ENCODE results near the gene MINDY4. TPM values are rescaled to one million over a fixed set of nuclear protein-coding genes. Genes with fewer than 3 reads are reported as not detected.

Gene MINDY4
- total and polyA plus RNA-seq, 4 donors, result 7.2 to 13.8 (median 9.1) TPM

- H3K4me3 ChIP-seq (ENCODE audit: low read depth, low read length), result no peak overlapping the region
- H3K27ac ChIP-seq (ENCODE audit: low read depth, low read length), result peak overlapping the region; percentile 45
- peaks cover 25% of the 10 kb centered on the region for H3K36me3 ChIP-seq (ENCODE audit: control insufficient read depth, insufficient read depth, low read length)
- peaks cover 67% of the 10 kb centered on the region for H3K4me1 ChIP-seq (ENCODE audit: control insufficient read depth, insufficient read depth, low read length)
- H3K27me3 ChIP-seq (ENCODE audit: control insufficient read depth, insufficient read depth, low read length), result no peaks in the 10 kb centered on the region
- DNase-seq (ENCODE audit: low read depth in 4 of 6, low spot score in 6 of 6), result peak in 2 of 6 donors; percentile 8 to 45
- H3K9me3 ChIP-seq (ENCODE audit: control insufficient read depth, insufficient read depth, low read length), result no peaks in the 10 kb centered on the region
- WGBS (ENCODE audit: insufficient coverage), result 72% methylated on average over 5 of the region's 6 CpGs
Measured at GRCh38 chr7:30840141-30841024, 69.2 kb downstream of the MINDY4 start.

DNA sequence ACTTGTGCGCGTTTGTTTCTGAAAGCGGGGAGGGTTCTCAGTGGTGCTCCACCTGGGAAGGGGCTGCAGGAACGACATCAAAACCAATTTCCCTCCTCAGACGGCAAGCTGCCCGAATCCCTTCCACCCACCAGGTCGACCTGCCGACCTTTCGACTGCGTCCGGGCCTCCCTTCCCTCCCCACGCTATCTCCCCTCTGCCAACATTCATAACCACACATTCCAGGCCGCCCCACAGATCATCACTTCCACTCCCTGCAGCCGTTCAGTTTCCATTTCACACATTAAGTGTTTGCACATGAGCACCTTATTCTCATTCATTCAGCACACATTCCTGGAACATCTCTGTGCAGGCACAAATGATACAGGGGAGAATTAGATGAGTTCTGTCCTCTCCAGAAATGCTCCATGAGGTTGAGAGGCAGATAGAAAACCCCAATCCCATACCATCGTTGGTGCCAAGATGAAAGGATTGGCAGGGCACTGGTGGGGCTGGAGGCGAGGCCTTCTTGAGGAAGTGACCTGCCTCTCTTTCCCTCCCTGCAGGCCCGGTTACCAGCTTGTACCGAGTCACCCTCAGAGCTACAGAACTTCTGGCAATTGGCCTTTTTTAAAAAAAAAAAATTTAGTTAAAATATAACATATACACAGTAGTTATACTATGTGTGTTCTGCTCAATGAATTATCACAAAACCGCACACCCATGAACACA is 70.0 kb downstream of the MINDY4 start:
- H3K9me3 ChIP-seq (ENCODE audit: control insufficient read depth, insufficient read depth, low read length), result no peaks in the 10 kb centered on the region
- peak in 1 of 6 donors; percentile 36 for DNase-seq (ENCODE audit: low read depth in 4 of 6, low spot score in 6 of 6)
- peak overlapping the region; percentile 45 for H3K27ac ChIP-seq (ENCODE audit: low read depth, low read length)
- WGBS (ENCODE audit: insufficient coverage), result 72% methylated on average over 14 of the region's 19 CpGs
- no peak overlapping the region for H3K4me3 ChIP-seq (ENCODE audit: low read depth, low read length)
- peaks cover 28% of the 10 kb centered on the region for H3K36me3 ChIP-seq (ENCODE audit: control insufficient read depth, insufficient read depth, low read length)
- H3K27me3 ChIP-seq (ENCODE audit: control insufficient read depth, insufficient read depth, low read length), result no peaks in the 10 kb centered on the region
- H3K4me1 ChIP-seq (ENCODE audit: control insufficient read depth, insufficient read depth, low read length), result peaks cover 75% of the 10 kb centered on the region

DNA sequence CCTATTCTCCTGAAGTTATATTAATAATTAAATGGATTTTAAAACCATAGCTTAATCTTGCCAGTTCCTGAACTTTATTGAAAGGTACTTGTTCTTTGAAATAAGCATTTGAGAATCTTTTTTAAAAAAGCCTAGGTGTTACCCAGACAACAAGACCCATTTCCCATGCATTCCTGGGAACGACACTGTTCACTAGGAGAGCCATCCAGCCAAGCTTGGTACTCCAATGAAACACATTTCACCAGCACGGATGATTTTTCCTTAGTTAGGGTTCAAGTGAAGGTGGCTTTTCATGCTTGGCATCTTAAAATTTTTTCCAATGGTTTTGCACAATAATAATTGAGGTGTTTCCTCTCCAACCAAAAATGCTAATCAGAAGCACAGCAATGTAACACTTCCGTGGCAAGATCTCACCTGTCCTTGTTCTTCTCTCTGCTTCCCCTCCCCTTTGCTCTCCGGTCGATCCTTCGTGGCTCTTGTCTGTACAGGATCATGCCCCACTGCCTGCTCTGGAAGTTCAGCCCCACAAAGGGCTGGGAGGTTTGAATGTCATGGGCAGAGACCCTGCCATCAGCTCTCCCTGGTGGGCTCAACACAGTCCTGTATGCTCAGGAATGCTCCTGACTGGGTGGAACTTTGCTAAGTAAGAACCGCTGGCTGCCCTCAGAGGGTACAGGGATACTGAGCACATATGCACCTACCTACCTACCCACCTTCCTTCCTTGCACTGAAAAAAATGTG is 70.8 kb downstream of the MINDY4 start:
- DNase-seq (ENCODE audit: low read depth in 4 of 6, low spot score in 6 of 6), result peak in 2 of 6 donors; percentile 35 to 47
- 100% methylated on average over 1 of the region's 7 CpGs for WGBS (ENCODE audit: insufficient coverage)
- Histone ChIP-seq H3K36me3 (ENCODE audit: control insufficient read depth, insufficient read depth, low read length) (peaks cover 27% of the 10 kb centered on the region), H3K27me3 (ENCODE audit: control insufficient read depth, insufficient read depth, low read length) (no peaks in the 10 kb centered on the region), H3K4me1 (ENCODE audit: control insufficient read depth, insufficient read depth, low read length) (peaks cover 79% of the 10 kb centered on the region), H3K27ac (ENCODE audit: low read depth, low read length) (peak overlapping the region; percentile 45), H3K4me3 (ENCODE audit: low read depth, low read length) (no peak overlapping the region), H3K9me3 (ENCODE audit: control insufficient read depth, insufficient read depth, low read length) (no peaks in the 10 kb centered on the region)

- H3K4me1 ChIP-seq (ENCODE audit: control insufficient read depth, insufficient read depth, low read length), result peaks cover 76% of the 10 kb centered on the region
- peaks cover 20% of the 10 kb centered on the region for H3K36me3 ChIP-seq (ENCODE audit: control insufficient read depth, insufficient read depth, low read length)
- H3K27ac ChIP-seq (ENCODE audit: low read depth, low read length), result peak overlapping the region; percentile 35
- 80% methylated on average over 8 of the region's 8 CpGs for WGBS (ENCODE audit: insufficient coverage)
- no peak overlapping the region for H3K4me3 ChIP-seq (ENCODE audit: low read depth, low read length)
- no peak for DNase-seq (ENCODE audit: low read depth in 4 of 6, low spot score in 6 of 6)
- H3K27me3 ChIP-seq (ENCODE audit: control insufficient read depth, insufficient read depth, low read length), result no peaks in the 10 kb centered on the region
- no peaks in the 10 kb centered on the region for H3K9me3 ChIP-seq (ENCODE audit: control insufficient read depth, insufficient read depth, low read length)
Measured at GRCh38 chr7:30842542-30843451, 71.6 kb downstream of the MINDY4 start.

DNA sequence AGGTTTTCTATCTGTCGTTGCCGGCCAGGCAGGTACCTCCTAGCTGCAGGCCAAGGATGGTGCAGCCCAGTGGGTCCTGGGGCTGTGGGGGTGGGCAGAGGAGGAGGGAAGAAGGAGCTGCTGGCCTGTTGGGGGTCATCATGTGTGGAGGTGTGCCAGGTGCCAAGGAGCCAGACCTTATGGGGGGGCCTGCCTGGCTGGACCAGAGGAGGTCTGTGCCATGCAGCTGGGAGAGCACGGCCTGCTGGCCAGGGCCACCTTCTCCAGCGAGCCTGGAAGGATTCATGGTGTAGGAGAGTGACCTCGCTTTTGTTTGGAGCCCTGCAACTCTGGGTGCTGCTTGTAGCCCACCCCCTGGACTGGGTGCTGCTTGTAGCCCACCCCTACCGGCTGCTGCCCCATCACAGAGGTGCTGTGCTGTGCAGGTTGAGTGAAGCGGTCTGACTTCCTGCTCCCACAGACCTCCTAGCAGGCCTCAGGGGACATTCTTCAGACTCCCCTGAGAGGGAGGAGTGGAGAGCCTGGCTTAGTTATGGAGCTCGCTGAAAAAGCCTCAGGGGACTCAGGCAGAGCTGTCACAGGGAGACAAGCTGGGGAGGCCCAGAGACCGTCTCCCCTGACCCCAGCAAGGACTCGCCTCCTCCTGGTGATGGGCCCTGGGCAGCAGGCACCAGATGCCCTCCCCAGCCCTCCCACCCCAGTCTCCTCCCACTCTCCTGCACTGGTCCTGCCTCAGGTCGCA is 72.7 kb downstream of the MINDY4 start:
- Histone ChIP-seq H3K4me3 (ENCODE audit: low read depth, low read length) (no peak overlapping the region), H3K9me3 (ENCODE audit: control insufficient read depth, insufficient read depth, low read length) (no peaks in the 10 kb centered on the region), H3K4me1 (ENCODE audit: control insufficient read depth, insufficient read depth, low read length) (peaks cover 70% of the 10 kb centered on the region), H3K27me3 (ENCODE audit: control insufficient read depth, insufficient read depth, low read length) (no peaks in the 10 kb centered on the region), H3K36me3 (ENCODE audit: control insufficient read depth, insufficient read depth, low read length) (peaks cover 20% of the 10 kb centered on the region), H3K27ac (ENCODE audit: low read depth, low read length) (peak overlapping the region; percentile 35)
- DNase-seq (ENCODE audit: low read depth in 4 of 6, low spot score in 6 of 6), result no peak
- 96% methylated on average over 8 of the region's 11 CpGs for WGBS (ENCODE audit: insufficient coverage)

DNA sequence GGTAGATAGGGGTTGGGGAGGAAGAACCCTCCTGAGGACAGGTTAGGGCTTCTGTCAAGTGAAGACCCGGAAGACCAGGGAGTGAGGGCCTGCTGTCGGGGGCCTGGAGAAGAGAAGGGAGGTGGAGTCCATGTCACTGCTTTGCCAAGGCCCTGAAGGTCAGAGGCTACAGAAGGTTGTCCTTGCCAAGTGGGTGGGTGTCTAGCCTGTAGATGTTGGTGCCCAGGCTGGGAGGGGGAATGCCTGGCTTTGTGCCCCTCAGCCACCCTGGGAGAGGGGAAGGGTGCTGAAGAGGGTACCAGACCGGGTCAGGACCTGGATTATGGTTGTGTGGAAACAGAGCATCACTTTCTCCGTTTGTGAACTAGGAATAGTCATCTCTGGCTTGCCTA is 73.3 kb downstream of the MINDY4 start:
- Histone ChIP-seq H3K36me3 (ENCODE audit: control insufficient read depth, insufficient read depth, low read length) (peaks cover 20% of the 10 kb centered on the region), H3K9me3 (ENCODE audit: control insufficient read depth, insufficient read depth, low read length) (no peaks in the 10 kb centered on the region), H3K4me1 (ENCODE audit: control insufficient read depth, insufficient read depth, low read length) (peaks cover 65% of the 10 kb centered on the region), H3K27ac (ENCODE audit: low read depth, low read length) (no peak overlapping the region), H3K4me3 (ENCODE audit: low read depth, low read length) (no peak overlapping the region), H3K27me3 (ENCODE audit: control insufficient read depth, insufficient read depth, low read length) (no peaks in the 10 kb centered on the region)
- WGBS (ENCODE audit: insufficient coverage), result 100% methylated on average over 4 of the region's 4 CpGs
- no peak for DNase-seq (ENCODE audit: low read depth in 4 of 6, low spot score in 6 of 6)

GRCh38 chr7:30844916-30845315 is 73.7 kb downstream of the MINDY4 start:
- H3K4me1 ChIP-seq (ENCODE audit: control insufficient read depth, insufficient read depth, low read length), result peaks cover 61% of the 10 kb centered on the region
- WGBS (ENCODE audit: insufficient coverage), result 100% methylated on average over 1 of the region's 3 CpGs
- no peak for DNase-seq (ENCODE audit: low read depth in 4 of 6, low spot score in 6 of 6)
- H3K4me3 ChIP-seq (ENCODE audit: low read depth, low read length), result no peak overlapping the region
- H3K9me3 ChIP-seq (ENCODE audit: control insufficient read depth, insufficient read depth, low read length), result no peaks in the 10 kb centered on the region
- H3K36me3 ChIP-seq (ENCODE audit: control insufficient read depth, insufficient read depth, low read length), result peaks cover 16% of the 10 kb centered on the region
- H3K27ac ChIP-seq (ENCODE audit: low read depth, low read length), result no peak overlapping the region
- H3K27me3 ChIP-seq (ENCODE audit: control insufficient read depth, insufficient read depth, low read length), result no peaks in the 10 kb centered on the region

DNA sequence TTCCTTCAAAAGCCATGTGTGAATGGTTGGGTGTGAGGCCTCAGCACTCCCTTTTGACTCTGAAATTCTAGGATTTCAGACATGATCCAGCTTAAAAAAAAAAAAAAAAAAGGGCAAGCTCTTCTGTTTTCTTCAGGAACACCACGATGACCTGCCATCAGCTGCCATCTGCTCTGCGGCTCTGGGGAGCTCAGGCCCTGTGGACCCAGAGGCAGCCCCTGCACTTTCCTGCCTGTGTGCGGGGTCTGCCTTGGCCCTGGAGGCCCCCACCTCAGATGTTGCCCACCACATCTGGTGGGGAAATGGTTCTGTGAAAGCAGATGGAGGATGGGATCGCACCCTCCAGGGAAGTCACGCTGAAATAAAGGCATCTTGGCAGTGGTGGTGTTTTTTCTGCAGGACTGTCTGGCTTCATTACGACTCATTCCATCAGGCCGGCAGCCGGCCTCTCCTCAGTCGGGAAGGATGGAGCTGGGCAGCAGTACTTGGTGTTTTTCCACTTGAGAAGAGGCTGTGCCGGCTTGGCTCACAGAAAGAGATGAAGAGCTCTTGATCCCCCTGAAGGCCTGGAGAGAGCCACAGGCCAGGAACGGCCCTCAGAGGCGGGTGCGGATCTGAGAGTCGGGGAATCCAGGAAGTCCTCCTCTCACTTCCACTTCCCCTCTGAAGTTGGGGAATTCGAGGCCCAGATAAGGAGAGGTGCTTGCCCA is 74.4 kb downstream of the MINDY4 start:
- Histone ChIP-seq H3K36me3 (ENCODE audit: control insufficient read depth, insufficient read depth, low read length) (peaks cover 20% of the 10 kb centered on the region), H3K9me3 (ENCODE audit: control insufficient read depth, insufficient read depth, low read length) (no peaks in the 10 kb centered on the region), H3K27ac (ENCODE audit: low read depth, low read length) (peak overlapping the region; percentile 61), H3K4me3 (ENCODE audit: low read depth, low read length) (no peak overlapping the region), H3K4me1 (ENCODE audit: control insufficient read depth, insufficient read depth, low read length) (peaks cover 55% of the 10 kb centered on the region), H3K27me3 (ENCODE audit: control insufficient read depth, insufficient read depth, low read length) (no peaks in the 10 kb centered on the region)
- peak in 2 of 6 donors; percentile 54 to 69 for DNase-seq (ENCODE audit: low read depth in 4 of 6, low spot score in 6 of 6)
- WGBS (ENCODE audit: insufficient coverage), result 62% methylated on average over 13 of the region's 15 CpGs

Data from spinal cord (tissue), 10 donors.